Common myeloid progenitor, CD34-positive (primary cell): ENCODE data around the gene PGF.

Experiments used
- CTCF ChIA-PET: fragments of 350-600 bp; sonication (Branson Sonifier 250); formaldehyde crosslinking; loops from one replicate; lab custom pipeline; 2021; ENCODE audit warnings: antibody characterized with exemption; lab: Charles Lee
- POLR2A ChIA-PET: fragments of 350-600 bp; sonication (Branson Sonifier 250); formaldehyde crosslinking; loops from one replicate; lab custom pipeline; 2021; ENCODE audit warnings: antibody characterized with exemption; lab: Charles Lee
- DNase-seq, 3 donors: peaks; one replicate each; pipeline versions ENCODE4 v3.0.0 to v3.0.0-alpha.2; 2013
- H3K27ac ChIP-seq, 2 experiments: 1 replicate in 1 of 2; 2 replicates in 1 of 2; pipeline ENCODE4 v1.7.0; 2013; ENCODE audit warnings: inconsistent platforms in 2 of 2, low read length in 2 of 2, mild to moderate bottlenecking in 2 of 2, low read depth in 1 of 2, moderate library complexity in 1 of 2; ENCODE audit not compliant: severe bottlenecking in 2 of 2, insufficient read depth in 1 of 2, poor library complexity in 1 of 2
- H3K27me3 ChIP-seq, 5 experiments: replicated peaks in 2 of 5; 1 replicate in 3 of 5; 2 replicates in 2 of 5; pipeline versions ENCODE4 v1.6.1 to v1.7.0; 2013; ENCODE audit warnings: low read length in 4 of 5, mild to moderate bottlenecking in 2 of 5, moderate library complexity in 2 of 5, inconsistent platforms in 1 of 5; ENCODE audit not compliant: insufficient read depth in 5 of 5, control insufficient read depth in 4 of 5
- H3K36me3 ChIP-seq, 4 experiments: 1 replicate in 2 of 4; 2 replicates in 2 of 4; pipeline versions ENCODE4 v1.6.1 to v1.7.0; 2013; ENCODE audit warnings: low read length in 3 of 4, control low read depth in 1 of 4, mild to moderate bottlenecking in 1 of 4; ENCODE audit not compliant: control insufficient read depth in 4 of 4, insufficient read depth in 4 of 4
- H3K4me1 ChIP-seq, 4 experiments: 1 replicate in 3 of 4; 2 replicates in 1 of 4; pipeline versions ENCODE4 v1.6.1 to v1.7.1; 2013; ENCODE audit warnings: low read length in 3 of 4, mild to moderate bottlenecking in 3 of 4, control low read depth in 1 of 4, inconsistent platforms in 1 of 4, moderate library complexity in 1 of 4; ENCODE audit not compliant: control insufficient read depth in 4 of 4, insufficient read depth in 4 of 4; ENCODE audit errors: control extremely low read depth in 1 of 4
- H3K4me3 ChIP-seq, 7 experiments: 1 replicate in 4 of 7; 2 replicates in 3 of 7; pipeline versions ENCODE4 v1.5.1 to v1.7.0; 2013; ENCODE audit warnings: mild to moderate bottlenecking in 7 of 7, low read length in 6 of 7, moderate library complexity in 6 of 7, inconsistent platforms in 2 of 7, low read depth in 2 of 7, control low read depth in 1 of 7; ENCODE audit not compliant: insufficient read depth in 4 of 7, control insufficient read depth in 1 of 7; ENCODE audit errors: extremely low read depth in 1 of 7
- H3K9me3 ChIP-seq, 5 experiments: 1 replicate in 4 of 5; 2 replicates in 1 of 5; pipeline versions ENCODE4 v1.6.1 to v1.7.1; 2013; ENCODE audit warnings: low read length in 4 of 5, mild to moderate bottlenecking in 2 of 5, inconsistent platforms in 1 of 5, low read depth in 1 of 5, moderate library complexity in 1 of 5; ENCODE audit not compliant: control insufficient read depth in 4 of 5, insufficient read depth in 2 of 5; ENCODE audit errors: control extremely low read depth in 1 of 5
- whole genome bisulfite sequencing: methylation state at CpG from one replicate; pipeline ENCODE4 v1.1.5; 2013; ENCODE audit not compliant: insufficient coverage; 5-methylcytosine and 5-hydroxymethylcytosine counted together

The PGF gene

GRCh38 chr14:74897642-74898041 lies 57.8 kb downstream of the PGF start:
- Histone ChIP-seq H3K4me1 (peaks cover 0 to 18% (median 18%) of the 10 kb centered on the region in 4 experiments), H3K4me3 (no peak overlapping the region), H3K27ac (no peak overlapping the region), H3K27me3 (no peaks in the 10 kb centered on the region), H3K9me3 (no peaks in the 10 kb centered on the region), H3K36me3 (peaks cover 36 to 94% (median 80%) of the 10 kb centered on the region in 4 experiments)
- DNase-seq, result no peak
- CTCF ChIA-PET, result interaction anchor here (0.8 to 16.7 kb wide), 8 partner anchors 9 to 191 kb away, joined by 3 to 281 read pairs (median 6); partner anchors contain the start of gene RPS6KL1
- 100% methylated on average over 2 of the region's 4 CpGs for WGBS
- POLR2A ChIA-PET, result no interaction called here

- H3K4me3 ChIP-seq, result no peak overlapping the region
- H3K9me3 ChIP-seq, result no peaks in the 10 kb centered on the region
- ChIA-PET POLR2A (no interaction called here), CTCF (interaction anchor here (1.5 to 16.7 kb wide), 4 partner anchors 12 to 38 kb away, joined by 4 to 281 read pairs (median 76); no protein-coding TSS in a partner anchor)
- DNase-seq, result no peak
- no peaks in the 10 kb centered on the region for H3K27me3 ChIP-seq
- peaks cover 37 to 95% (median 76%) of the 10 kb centered on the region in 4 experiments for H3K36me3 ChIP-seq
- WGBS, result 100% methylated on average over 2 of the region's 3 CpGs
- H3K4me1 ChIP-seq, result peaks cover 0 to 29% (median 24%) of the 10 kb centered on the region in 4 experiments
- H3K27ac ChIP-seq, result no peak overlapping the region
Observed at GRCh38 chr14:74896400-74896799, 59.0 kb downstream of the PGF start.

GRCh38 chr14:74893614-74894091 lies 61.7 kb downstream of the PGF start:
- POLR2A ChIA-PET, result interaction anchor here (1.1 to 1.8 kb wide), 4 partner anchors 11 to 31 kb away, joined by 4 to 6 read pairs (median 5); no protein-coding TSS in a partner anchor
- H3K27me3 ChIP-seq, result no peaks in the 10 kb centered on the region
- H3K4me3 ChIP-seq, result no peak overlapping the region
- H3K9me3 ChIP-seq, result no peaks in the 10 kb centered on the region
- CTCF ChIA-PET, result interaction anchor here (0.5 to 16.7 kb wide), 14 partner anchors 8 to 1823 kb away, joined by 3 to 281 read pairs (median 5); partner anchors contain the start of genes DLST and PROX2
- peaks cover 0 to 29% (median 26%) of the 10 kb centered on the region in 4 experiments for H3K4me1 ChIP-seq
- peak in 2 of 3 donors; percentile 62 to 64 for DNase-seq
- 13% methylated on average over 3 of the region's 4 CpGs for WGBS
- H3K27ac ChIP-seq, result peak overlapping the region in 1 of 2 experiments; percentile 16
- peaks cover 32 to 91% (median 66%) of the 10 kb centered on the region in 4 experiments for H3K36me3 ChIP-seq

GRCh38 chr14:74892745-74893144 lies 62.7 kb downstream of the PGF start:
- peak in 2 of 3 donors; percentile 46 to 58 for DNase-seq
- CTCF ChIA-PET, result interaction anchor here (1.0 to 16.7 kb wide), 11 partner anchors 9 to 196 kb away, joined by 3 to 281 read pairs (median 10); partner anchors contain the start of genes DLST and PROX2
- POLR2A ChIA-PET, result interaction anchor here (1.0 to 1.8 kb wide), 3 partner anchors 10 to 16 kb away, joined by 3 to 6 read pairs (median 6); partner anchors contain the start of gene PROX2
- H3K27me3 ChIP-seq, result no peaks in the 10 kb centered on the region
- no peak overlapping the region for H3K4me3 ChIP-seq
- no peaks in the 10 kb centered on the region for H3K9me3 ChIP-seq
- WGBS, result 20% methylated on average over 5 of the region's 5 CpGs
- H3K4me1 ChIP-seq, result peaks cover 0 to 38% (median 30%) of the 10 kb centered on the region in 4 experiments
- H3K36me3 ChIP-seq, result peaks cover 30 to 86% (median 58%) of the 10 kb centered on the region in 4 experiments
- H3K27ac ChIP-seq, result no peak overlapping the region

GRCh38 chr14:74891870-74892269 lies 63.5 kb downstream of the PGF start:
- CTCF ChIA-PET, result interaction anchor here (1.2 to 16.7 kb wide), 8 partner anchors 9 to 197 kb away, joined by 4 to 281 read pairs (median 12); partner anchors contain the start of genes DLST and PROX2
- Histone ChIP-seq H3K27me3 (no peaks in the 10 kb centered on the region), H3K36me3 (peaks cover 24 to 77% (median 50%) of the 10 kb centered on the region in 4 experiments), H3K27ac (no peak overlapping the region), H3K4me1 (peaks cover 0 to 41% (median 30%) of the 10 kb centered on the region in 4 experiments), H3K4me3 (no peak overlapping the region), H3K9me3 (no peaks in the 10 kb centered on the region)
- DNase-seq, result no peak
- 94% methylated on average over 6 of the region's 6 CpGs for WGBS
- POLR2A ChIA-PET, result no interaction called here
